ENCODE measurements around the gene ATP10A.
A peak's percentile ranks its signal among the peaks of the same experiment; 100 is the strongest.

ATP10A gene

GRCh38 chr15:25793354-25794050, 69.6 kb downstream of the ATP10A start:
- peak; percentile 50 for DNase-seq (ENCODE audit: low spot score)
- no peak for TF ChIP-seq CTCF (IDR thresholded peaks at IDR 0.05; ENCODE audit: extremely low read depth, missing control alignments)

- no peak for DNase-seq (ENCODE audit: low spot score)
- no peak for TF ChIP-seq CTCF (IDR thresholded peaks at IDR 0.05; ENCODE audit: extremely low read depth, missing control alignments)
Measured at GRCh38 chr15:25792128-25792527, 71.0 kb downstream of the ATP10A start.

- TF ChIP-seq CTCF (IDR thresholded peaks at IDR 0.05; ENCODE audit: extremely low read depth, missing control alignments), result no peak
- DNase-seq (ENCODE audit: low spot score), result no peak
Measured at GRCh38 chr15:25790000-25790660, 73.0 kb downstream of the ATP10A start.

- no peak for TF ChIP-seq CTCF (IDR thresholded peaks at IDR 0.05; ENCODE audit: extremely low read depth, missing control alignments)
- no peak for DNase-seq (ENCODE audit: low spot score)
Measured at GRCh38 chr15:25789616-25789999, 73.5 kb downstream of the ATP10A start.

GRCh38 chr15:25789211-25789610, 73.9 kb downstream of the ATP10A start:
- no peak for DNase-seq (ENCODE audit: low spot score)
- TF ChIP-seq CTCF (IDR thresholded peaks at IDR 0.05; ENCODE audit: extremely low read depth, missing control alignments), result no peak

GRCh38 chr15:25787855-25788520, 75.1 kb downstream of the ATP10A start:
- no peak for TF ChIP-seq CTCF (IDR thresholded peaks at IDR 0.05; ENCODE audit: extremely low read depth, missing control alignments)
- no peak for DNase-seq (ENCODE audit: low spot score)

GRCh38 chr15:25787381-25787780, 75.7 kb downstream of the ATP10A start:
- no peak for TF ChIP-seq CTCF (IDR thresholded peaks at IDR 0.05; ENCODE audit: extremely low read depth, missing control alignments)
- DNase-seq (ENCODE audit: low spot score), result no peak
